ENCODE measurements around the gene KLHL28.

Gene KLHL28

DNA sequence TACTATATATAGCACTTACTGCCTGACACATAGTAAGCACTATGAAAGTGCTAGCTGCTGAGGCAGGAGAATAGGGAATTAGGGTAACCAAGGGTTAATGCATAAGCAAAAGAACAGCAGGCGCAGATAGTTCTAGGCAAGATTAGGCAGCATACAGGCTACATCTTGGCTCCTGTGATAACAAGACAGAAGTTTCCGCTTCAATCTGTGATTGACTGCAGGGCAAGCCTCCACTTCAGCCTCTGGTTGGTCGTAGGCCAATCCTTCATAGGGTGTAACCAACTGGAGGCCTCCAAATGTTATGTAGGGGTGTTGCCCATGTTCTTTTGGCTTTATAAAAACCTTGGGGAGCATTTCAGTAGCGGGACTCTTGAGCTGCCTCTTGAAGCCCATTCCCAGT is 46.9 kb downstream of the KLHL28 start:
- Histone ChIP-seq H3K4me3 (ENCODE audit: insufficient read depth, low read length, poor library complexity, severe bottlenecking) (no peak overlapping the region), H4K20me1 (ENCODE audit: low read depth, low read length) (no peaks in the 10 kb centered on the region), H3K27ac (ENCODE audit: low read depth, low read length) (no peak overlapping the region), H3F3A (ENCODE audit: insufficient read depth) (no peaks in the 10 kb centered on the region), H3K9ac (ENCODE audit: low read length) (no peak overlapping the region), H3K27me3 (ENCODE audit: low read length) (no peaks in the 10 kb centered on the region), H3K9me2 (replicated peaks; ENCODE audit: insufficient read depth, low read length) (no peaks in the 10 kb centered on the region), H3K79me2 (ENCODE audit: insufficient read depth, low read length) (no peaks in the 10 kb centered on the region), H3K36me3 (ENCODE audit: low read length) (no peaks in the 10 kb centered on the region), H3K9me3 (ENCODE audit: insufficient read depth, low read length) (no peaks in the 10 kb centered on the region), H2AFZ (ENCODE audit: low read depth, low read length, severe bottlenecking) (no peak overlapping the region), H3K4me2 (ENCODE audit: low read depth, low read length, poor library complexity, severe bottlenecking) (no peak overlapping the region)
- TF ChIP-seq EZH2phosphoT487 (conservative IDR thresholded peaks at IDR 0.05; ENCODE audit: low read length), result no peak
- TF ChIP-seq, protein P1, sequence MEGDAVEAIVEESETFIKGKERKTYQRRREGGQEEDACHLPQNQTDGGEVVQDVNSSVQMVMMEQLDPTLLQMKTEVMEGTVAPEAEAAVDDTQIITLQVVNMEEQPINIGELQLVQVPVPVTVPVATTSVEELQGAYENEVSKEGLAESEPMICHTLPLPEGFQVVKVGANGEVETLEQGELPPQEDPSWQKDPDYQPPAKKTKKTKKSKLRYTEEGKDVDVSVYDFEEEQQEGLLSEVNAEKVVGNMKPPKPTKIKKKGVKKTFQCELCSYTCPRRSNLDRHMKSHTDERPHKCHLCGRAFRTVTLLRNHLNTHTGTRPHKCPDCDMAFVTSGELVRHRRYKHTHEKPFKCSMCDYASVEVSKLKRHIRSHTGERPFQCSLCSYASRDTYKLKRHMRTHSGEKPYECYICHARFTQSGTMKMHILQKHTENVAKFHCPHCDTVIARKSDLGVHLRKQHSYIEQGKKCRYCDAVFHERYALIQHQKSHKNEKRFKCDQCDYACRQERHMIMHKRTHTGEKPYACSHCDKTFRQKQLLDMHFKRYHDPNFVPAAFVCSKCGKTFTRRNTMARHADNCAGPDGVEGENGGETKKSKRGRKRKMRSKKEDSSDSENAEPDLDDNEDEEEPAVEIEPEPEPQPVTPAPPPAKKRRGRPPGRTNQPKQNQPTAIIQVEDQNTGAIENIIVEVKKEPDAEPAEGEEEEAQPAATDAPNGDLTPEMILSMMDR (IDR thresholded peaks at IDR 0.05; ENCODE audit: insufficient read depth, low read length, poor library complexity, severe bottlenecking), result no peak

DNA sequence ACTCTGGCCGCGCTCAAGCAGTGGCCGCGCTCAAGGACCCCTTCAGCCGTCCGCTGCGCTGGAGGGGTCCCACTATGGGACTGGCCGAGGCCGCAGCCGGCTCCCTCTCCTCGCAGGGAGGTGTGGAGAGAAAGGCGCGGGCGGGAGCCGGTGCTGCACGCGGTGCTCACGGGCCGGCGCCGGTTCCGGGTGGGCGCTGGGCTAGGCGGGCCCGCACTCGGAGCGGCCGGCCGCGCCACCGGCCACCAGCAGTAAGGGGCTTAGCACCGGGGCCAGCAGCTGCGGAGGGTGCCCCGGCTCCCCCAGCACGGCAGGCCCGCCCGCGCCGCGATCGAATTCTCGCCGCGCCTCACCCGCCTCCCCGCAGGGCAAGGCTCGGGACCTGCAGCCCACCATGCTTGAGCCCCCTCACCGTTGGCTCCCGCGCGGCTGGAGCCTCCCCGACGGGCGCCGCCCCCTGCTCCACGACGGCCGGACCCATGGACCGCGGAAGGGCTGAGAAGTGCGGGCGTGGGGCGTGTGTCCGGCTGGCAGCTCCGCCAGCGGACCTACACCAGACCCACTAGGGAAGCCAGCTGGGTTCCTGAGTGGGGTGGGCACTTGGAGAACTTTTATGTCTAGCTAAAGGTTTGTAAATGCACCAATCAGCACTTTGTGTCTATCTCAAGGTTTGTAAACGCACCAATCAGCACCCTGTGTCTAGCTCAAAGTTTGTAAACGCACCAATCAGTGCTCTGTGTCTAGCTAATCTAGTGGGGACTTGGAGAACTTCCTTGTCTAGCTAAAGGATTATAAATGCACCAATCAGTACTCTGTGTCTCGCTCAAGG is 49.5 kb downstream of the KLHL28 start:
- no peak overlapping the region for H3K4me2 ChIP-seq (ENCODE audit: low read depth, low read length, poor library complexity, severe bottlenecking)
- TF ChIP-seq, protein P1 (IDR thresholded peaks at IDR 0.05; ENCODE audit: insufficient read depth, low read length, poor library complexity, severe bottlenecking), result no peak
- no peak for TF ChIP-seq EZH2phosphoT487 (conservative IDR thresholded peaks at IDR 0.05; ENCODE audit: low read length)
- no peak overlapping the region for H2AFZ ChIP-seq (ENCODE audit: low read depth, low read length, severe bottlenecking)
- H3K9me3 ChIP-seq (ENCODE audit: insufficient read depth, low read length), result no peaks in the 10 kb centered on the region
- no peaks in the 10 kb centered on the region for H3F3A ChIP-seq (ENCODE audit: insufficient read depth)
- H4K20me1 ChIP-seq (ENCODE audit: low read depth, low read length), result no peaks in the 10 kb centered on the region
- no peaks in the 10 kb centered on the region for H3K79me2 ChIP-seq (ENCODE audit: insufficient read depth, low read length)
- no peaks in the 10 kb centered on the region for H3K27me3 ChIP-seq (ENCODE audit: low read length)
- H3K9me2 ChIP-seq (replicated peaks; ENCODE audit: insufficient read depth, low read length), result no peaks in the 10 kb centered on the region
- H3K27ac ChIP-seq (ENCODE audit: low read depth, low read length), result no peak overlapping the region
- H3K36me3 ChIP-seq (ENCODE audit: low read length), result no peaks in the 10 kb centered on the region
- no peak overlapping the region for H3K4me3 ChIP-seq (ENCODE audit: insufficient read depth, low read length, poor library complexity, severe bottlenecking)
- H3K9ac ChIP-seq (ENCODE audit: low read length), result no peak overlapping the region

DNA sequence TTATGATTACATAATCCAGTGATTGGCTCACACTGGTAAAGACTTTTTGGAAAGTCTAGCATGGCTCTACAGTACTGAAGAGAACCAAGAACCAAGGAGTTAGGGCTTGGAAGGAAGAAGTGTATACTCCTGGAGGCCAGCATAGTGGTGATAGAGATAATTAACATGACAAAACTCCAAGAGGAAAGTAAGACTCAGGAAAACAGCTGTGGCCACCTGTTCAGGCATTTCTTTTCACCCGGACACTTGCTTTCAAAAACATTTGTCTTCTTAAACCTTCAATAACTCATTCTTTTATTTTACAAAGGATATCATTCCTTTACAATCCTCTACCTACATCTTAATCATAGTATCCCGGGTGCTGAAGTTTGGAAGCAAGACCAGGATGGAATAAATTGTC is 50.9 kb downstream of the KLHL28 start:
- Histone ChIP-seq H3K27me3 (ENCODE audit: low read length) (no peaks in the 10 kb centered on the region), H2AFZ (ENCODE audit: low read depth, low read length, severe bottlenecking) (no peak overlapping the region), H3F3A (ENCODE audit: insufficient read depth) (0 out of 2 replicates have a peak, but pooled peaks cover 2% of the 10 kb centered on the region), H3K4me2 (ENCODE audit: low read depth, low read length, poor library complexity, severe bottlenecking) (no peak overlapping the region), H3K4me3 (ENCODE audit: insufficient read depth, low read length, poor library complexity, severe bottlenecking) (no peak overlapping the region), H3K27ac (ENCODE audit: low read depth, low read length) (no peak overlapping the region), H3K9me3 (ENCODE audit: insufficient read depth, low read length) (no peaks in the 10 kb centered on the region), H3K79me2 (ENCODE audit: insufficient read depth, low read length) (no peaks in the 10 kb centered on the region), H3K36me3 (ENCODE audit: low read length) (no peaks in the 10 kb centered on the region), H4K20me1 (ENCODE audit: low read depth, low read length) (no peaks in the 10 kb centered on the region), H3K9ac (ENCODE audit: low read length) (no peak overlapping the region), H3K9me2 (replicated peaks; ENCODE audit: insufficient read depth, low read length) (no peaks in the 10 kb centered on the region)
- TF ChIP-seq, protein P1 (IDR thresholded peaks at IDR 0.05; ENCODE audit: insufficient read depth, low read length, poor library complexity, severe bottlenecking), result no peak
- no peak for TF ChIP-seq EZH2phosphoT487 (conservative IDR thresholded peaks at IDR 0.05; ENCODE audit: low read length)
